ENCODE results near the gene RING1.
A peak's percentile ranks its signal among the peaks of the same experiment; 100 is the strongest.

RING1 gene

GRCh38 chr6:33161354-33162331 is 46.7 kb upstream of the RING1 start:
- Histone ChIP-seq H4K20me1 (ENCODE audit: insufficient read depth, low read length) (no peaks in the 10 kb centered on the region), H3K4me3 (ENCODE audit: low read length) (peak overlapping the region; percentile 70), H3K4me1 (ENCODE audit: low read length) (peaks cover 6% of the 10 kb centered on the region; the same call in 1 of the 2 replicates), H3K27ac (ENCODE audit: low read length) (no peak overlapping the region), H3K36me3 (replicated peaks; ENCODE audit: insufficient read depth, low read length) (no peaks in the 10 kb centered on the region), H3K9ac (ENCODE audit: low read length) (peak overlapping the region; percentile 55), H3F3A (ENCODE audit: insufficient read depth, low read length) (no peaks in the 10 kb centered on the region), H3K79me2 (ENCODE audit: low read length) (no peaks in the 10 kb centered on the region), H3K4me2 (ENCODE audit: low read depth, low read length) (peak overlapping the region; percentile 88), H2AFZ (ENCODE audit: low read length) (peak overlapping the region; percentile 83), H3K27me3 (replicated peaks; ENCODE audit: insufficient read depth, low read length) (peaks cover 24% of the 10 kb centered on the region), H3K9me3 (replicated peaks; ENCODE audit: insufficient read depth, low read length) (no peaks in the 10 kb centered on the region), H3K9me2 (replicated peaks; ENCODE audit: insufficient read depth, low read length) (no peaks in the 10 kb centered on the region)
- peak; percentile 65 for DNase-seq
- TF ChIP-seq, protein P1, sequence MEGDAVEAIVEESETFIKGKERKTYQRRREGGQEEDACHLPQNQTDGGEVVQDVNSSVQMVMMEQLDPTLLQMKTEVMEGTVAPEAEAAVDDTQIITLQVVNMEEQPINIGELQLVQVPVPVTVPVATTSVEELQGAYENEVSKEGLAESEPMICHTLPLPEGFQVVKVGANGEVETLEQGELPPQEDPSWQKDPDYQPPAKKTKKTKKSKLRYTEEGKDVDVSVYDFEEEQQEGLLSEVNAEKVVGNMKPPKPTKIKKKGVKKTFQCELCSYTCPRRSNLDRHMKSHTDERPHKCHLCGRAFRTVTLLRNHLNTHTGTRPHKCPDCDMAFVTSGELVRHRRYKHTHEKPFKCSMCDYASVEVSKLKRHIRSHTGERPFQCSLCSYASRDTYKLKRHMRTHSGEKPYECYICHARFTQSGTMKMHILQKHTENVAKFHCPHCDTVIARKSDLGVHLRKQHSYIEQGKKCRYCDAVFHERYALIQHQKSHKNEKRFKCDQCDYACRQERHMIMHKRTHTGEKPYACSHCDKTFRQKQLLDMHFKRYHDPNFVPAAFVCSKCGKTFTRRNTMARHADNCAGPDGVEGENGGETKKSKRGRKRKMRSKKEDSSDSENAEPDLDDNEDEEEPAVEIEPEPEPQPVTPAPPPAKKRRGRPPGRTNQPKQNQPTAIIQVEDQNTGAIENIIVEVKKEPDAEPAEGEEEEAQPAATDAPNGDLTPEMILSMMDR (IDR thresholded peaks at IDR 0.05; ENCODE audit: low read length): peak; percentile 88
- TF ChIP-seq EZH2phosphoT487 (IDR thresholded peaks at IDR 0.05; ENCODE audit: low read length) (no peak), EZH2 (optimal IDR thresholded peaks at IDR 0.05; ENCODE audit: low read depth, low read length) (no peak)

- Histone ChIP-seq H3K4me3 (ENCODE audit: low read length) (no peak overlapping the region), H3K27me3 (replicated peaks; ENCODE audit: insufficient read depth, low read length) (peaks cover 24% of the 10 kb centered on the region), H3K9ac (ENCODE audit: low read length) (no peak overlapping the region), H4K20me1 (ENCODE audit: insufficient read depth, low read length) (no peaks in the 10 kb centered on the region), H3F3A (ENCODE audit: insufficient read depth, low read length) (no peaks in the 10 kb centered on the region), H3K79me2 (ENCODE audit: low read length) (no peaks in the 10 kb centered on the region), H3K4me2 (ENCODE audit: low read depth, low read length) (no peak overlapping the region), H3K36me3 (replicated peaks; ENCODE audit: insufficient read depth, low read length) (no peaks in the 10 kb centered on the region), H3K9me2 (replicated peaks; ENCODE audit: insufficient read depth, low read length) (no peaks in the 10 kb centered on the region), H3K27ac (ENCODE audit: low read length) (no peak overlapping the region), H3K4me1 (ENCODE audit: low read length) (peaks cover 6% of the 10 kb centered on the region; the same call in 1 of the 2 replicates), H2AFZ (ENCODE audit: low read length) (no peak overlapping the region), H3K9me3 (replicated peaks; ENCODE audit: insufficient read depth, low read length) (no peaks in the 10 kb centered on the region)
- no peak for DNase-seq
- TF ChIP-seq EZH2phosphoT487 (IDR thresholded peaks at IDR 0.05; ENCODE audit: low read length): no peak
- TF ChIP-seq EZH2 (optimal IDR thresholded peaks at IDR 0.05; ENCODE audit: low read depth, low read length): no peak
- TF ChIP-seq, protein P1 (IDR thresholded peaks at IDR 0.05; ENCODE audit: low read length): no peak
These were observed 44.8 kb upstream of the RING1 start for GRCh38 chr6:33163540-33163939.

GRCh38 chr6:33164176-33164575 is 44.1 kb upstream of the RING1 start:
- TF ChIP-seq, protein P1 (IDR thresholded peaks at IDR 0.05; ENCODE audit: low read length): no peak
- TF ChIP-seq EZH2phosphoT487 (IDR thresholded peaks at IDR 0.05; ENCODE audit: low read length) (no peak), EZH2 (optimal IDR thresholded peaks at IDR 0.05; ENCODE audit: low read depth, low read length) (no peak)

More at GRCh38 chr6:33164176-33164575, 44.1 kb upstream of the RING1 start:
- H3K4me3 ChIP-seq (ENCODE audit: low read length): no peak overlapping the region
- no peak overlapping the region for H2AFZ ChIP-seq (ENCODE audit: low read length)
- H3K4me1 ChIP-seq (ENCODE audit: low read length): peaks cover 6% of the 10 kb centered on the region; the same call in 1 of the 2 replicates
- no peak overlapping the region for H3K27ac ChIP-seq (ENCODE audit: low read length)
- H3K27me3 ChIP-seq (replicated peaks; ENCODE audit: insufficient read depth, low read length): peaks cover 24% of the 10 kb centered on the region
- DNase-seq: no peak
- H3F3A ChIP-seq (ENCODE audit: insufficient read depth, low read length): no peaks in the 10 kb centered on the region
- H4K20me1 ChIP-seq (ENCODE audit: insufficient read depth, low read length): no peaks in the 10 kb centered on the region
- H3K9me3 ChIP-seq (replicated peaks; ENCODE audit: insufficient read depth, low read length): no peaks in the 10 kb centered on the region
- H3K79me2 ChIP-seq (ENCODE audit: low read length): no peaks in the 10 kb centered on the region
- no peak overlapping the region for H3K9ac ChIP-seq (ENCODE audit: low read length)
- no peak overlapping the region for H3K4me2 ChIP-seq (ENCODE audit: low read depth, low read length)
- H3K36me3 ChIP-seq (replicated peaks; ENCODE audit: insufficient read depth, low read length): no peaks in the 10 kb centered on the region
- H3K9me2 ChIP-seq (replicated peaks; ENCODE audit: insufficient read depth, low read length): no peaks in the 10 kb centered on the region
